GM19455 (cell line): ENCODE data around the gene DTNBP1.

ENCODE experiments used
- ATAC-seq: cut with Tn5 transposase; IDR thresholded peaks from one replicate; pipeline ENCODE4 v1.9.1; 2021; ENCODE audit not compliant: unreplicated experiment

The DTNBP1 gene

DNA sequence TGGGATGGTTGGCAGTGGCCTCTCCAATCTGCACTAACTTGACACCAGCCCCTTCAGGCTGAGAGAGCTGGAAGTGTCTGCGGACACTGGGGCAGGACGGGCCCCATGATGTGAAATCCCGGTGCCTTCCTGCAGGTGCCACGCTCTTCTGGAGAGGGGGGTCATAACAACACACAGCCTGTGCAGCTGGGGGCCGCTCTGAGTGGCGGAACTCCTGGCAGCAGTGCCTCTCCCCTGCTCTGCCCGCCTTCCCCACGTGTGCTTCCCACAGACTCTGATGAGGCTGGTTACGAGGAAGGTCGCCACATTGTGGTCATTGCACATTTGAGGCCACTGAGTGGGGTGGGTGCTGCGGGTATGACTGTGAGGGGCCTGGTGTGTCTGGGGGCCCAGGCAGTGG is 145.2 kb downstream of the DTNBP1 start:
- no peak for ATAC-seq

DNA sequence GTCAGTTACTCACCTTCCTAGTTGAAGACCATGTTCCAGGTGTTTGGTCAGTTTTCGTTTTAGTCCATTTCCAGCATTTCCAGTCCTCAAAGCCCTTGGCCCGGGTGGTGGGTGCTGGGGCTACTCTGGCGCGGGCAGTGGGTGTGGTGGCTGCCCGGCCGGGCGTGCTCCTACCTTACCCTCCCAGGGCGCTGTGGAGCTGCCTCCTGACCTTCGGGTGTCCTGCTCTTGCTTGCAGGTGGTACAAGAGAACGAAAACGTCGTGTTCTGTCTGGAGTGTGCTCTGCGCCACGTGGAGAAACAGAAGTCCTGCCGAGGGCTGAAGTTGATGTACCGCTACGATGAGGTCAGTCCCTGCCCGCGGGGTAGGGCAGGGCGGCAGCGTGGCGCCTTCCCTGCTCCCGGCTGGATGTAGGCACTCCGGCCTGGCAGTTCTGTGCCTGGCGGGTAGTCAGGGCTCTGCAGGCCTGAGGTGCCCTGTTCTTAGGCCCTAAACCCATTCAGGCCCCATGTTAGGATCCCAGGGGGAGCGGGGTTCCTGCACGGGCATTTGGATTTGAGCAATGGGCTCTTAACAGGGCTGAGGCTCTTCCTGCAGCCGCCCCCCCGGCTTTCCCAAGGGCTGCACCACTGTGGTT is 145.8 kb downstream of the DTNBP1 start:
- no peak for ATAC-seq

DNA sequence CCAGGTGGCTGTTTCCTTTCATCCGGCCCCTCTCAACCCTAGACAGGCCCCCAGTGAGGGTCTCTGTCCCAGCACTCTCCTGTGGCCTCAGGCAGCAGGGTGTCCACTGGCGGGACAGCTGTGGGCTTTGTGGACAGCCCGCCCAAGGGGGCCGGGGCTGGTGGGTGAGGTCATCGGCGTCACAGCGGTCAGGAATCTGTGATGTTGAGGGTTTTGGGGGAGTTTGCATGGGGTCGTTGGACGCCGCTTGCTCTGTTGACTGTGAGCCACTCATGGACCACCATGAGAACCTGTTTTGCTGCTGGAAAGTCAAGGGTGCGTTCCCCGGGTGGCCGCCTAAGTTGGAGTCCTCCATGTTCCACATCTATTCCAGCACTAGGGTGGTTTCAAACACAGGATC is 146.4 kb downstream of the DTNBP1 start:
- ATAC-seq, result no peak

DNA sequence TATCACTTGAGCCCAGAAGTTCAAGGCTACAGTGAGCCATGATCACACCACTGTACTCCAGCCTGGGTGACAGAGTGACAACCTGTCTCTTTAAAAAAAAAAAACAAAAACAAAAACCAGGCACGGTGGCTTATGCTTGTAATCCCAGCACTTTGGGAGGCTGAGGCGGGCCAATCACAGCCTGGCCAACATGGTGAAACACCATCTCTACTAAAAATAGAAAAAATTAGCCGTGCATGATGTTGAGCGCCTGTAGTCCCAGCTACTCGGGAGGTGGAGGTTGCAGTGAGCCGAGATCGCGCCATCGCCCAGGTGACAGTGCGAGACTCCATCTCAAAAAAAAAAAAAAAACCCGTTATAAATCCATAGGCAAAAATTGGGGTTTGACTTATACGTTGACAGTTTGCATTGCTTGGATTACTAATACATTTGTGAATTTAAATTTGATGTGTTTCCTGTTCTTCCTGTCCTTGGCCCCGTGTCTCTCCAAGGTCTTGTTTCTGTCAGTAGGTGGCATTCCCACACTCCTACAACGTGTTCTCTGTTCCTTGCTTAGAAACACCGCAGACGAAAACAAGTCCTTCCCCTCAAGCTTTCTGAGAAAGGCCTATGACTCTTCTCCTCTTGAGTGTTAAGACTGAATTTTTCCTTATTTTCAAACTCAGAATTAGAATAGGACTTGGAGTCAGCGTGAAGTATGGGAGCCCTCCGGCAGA is 147.0 kb downstream of the DTNBP1 start:
- ATAC-seq, result no peak

DNA sequence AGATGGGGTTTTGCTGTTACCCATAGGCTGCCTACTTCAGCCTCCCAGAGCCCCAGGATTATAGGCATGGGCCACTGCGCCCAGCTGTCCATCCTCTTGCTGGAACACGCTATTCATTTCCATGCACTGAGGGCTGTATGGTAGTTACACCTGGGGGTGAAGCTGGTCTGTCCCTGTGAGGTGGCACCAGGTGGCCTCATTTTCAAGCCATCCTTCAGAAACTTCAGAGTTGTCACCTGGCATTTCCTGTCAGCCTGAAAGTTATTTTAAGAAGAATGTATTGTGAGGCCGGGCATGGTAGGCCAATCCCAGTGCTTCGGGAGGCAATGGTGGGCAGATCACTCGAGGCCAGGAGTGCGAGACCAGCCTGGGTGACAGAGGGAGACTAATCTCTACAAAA is 147.6 kb downstream of the DTNBP1 start:
- ATAC-seq, result no peak

DNA sequence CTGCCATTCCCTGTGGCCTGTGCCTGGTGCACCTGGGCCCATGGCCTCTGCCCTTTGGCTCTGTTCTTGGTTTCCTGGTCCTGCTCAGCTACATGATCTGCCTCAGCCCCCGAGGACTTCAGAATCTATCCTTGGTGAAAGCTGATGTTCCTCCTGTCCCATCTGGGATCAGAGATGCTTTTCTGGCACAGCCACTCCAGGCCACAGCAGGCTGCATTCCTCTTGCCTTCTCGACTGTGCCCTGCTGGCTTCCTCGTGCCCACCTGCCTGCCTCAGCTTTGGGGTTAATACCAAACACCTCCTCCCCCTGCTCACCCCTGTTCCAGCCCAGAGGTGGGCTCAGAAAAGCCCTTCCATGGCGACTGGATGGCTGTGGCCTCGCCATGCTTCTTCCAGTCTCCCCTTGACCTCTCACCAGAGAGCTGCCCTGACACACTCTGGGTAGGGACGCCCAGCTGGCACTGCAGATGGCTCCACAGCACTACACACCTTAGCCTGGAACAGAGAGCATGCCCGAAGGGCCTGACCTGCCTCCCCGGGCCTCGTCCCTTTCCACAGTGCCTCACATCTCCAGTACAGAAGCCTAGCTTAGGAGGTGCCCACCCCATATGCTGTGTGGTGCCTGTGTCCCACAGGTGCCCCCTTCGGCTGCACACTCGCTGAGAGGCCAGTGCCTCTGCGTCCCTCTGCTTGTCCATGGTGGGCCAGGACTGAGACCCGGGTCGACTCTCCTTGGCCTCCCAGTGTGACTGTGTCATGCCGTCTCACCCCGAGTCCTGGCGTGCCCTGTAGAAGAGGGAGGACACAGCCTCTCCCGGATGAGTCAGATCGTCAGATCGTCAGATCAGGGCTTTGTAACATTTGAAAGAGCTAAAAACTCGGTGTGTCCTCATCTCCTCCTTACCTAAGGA is 148.8 kb downstream of the DTNBP1 start:
- no peak for ATAC-seq

DNA sequence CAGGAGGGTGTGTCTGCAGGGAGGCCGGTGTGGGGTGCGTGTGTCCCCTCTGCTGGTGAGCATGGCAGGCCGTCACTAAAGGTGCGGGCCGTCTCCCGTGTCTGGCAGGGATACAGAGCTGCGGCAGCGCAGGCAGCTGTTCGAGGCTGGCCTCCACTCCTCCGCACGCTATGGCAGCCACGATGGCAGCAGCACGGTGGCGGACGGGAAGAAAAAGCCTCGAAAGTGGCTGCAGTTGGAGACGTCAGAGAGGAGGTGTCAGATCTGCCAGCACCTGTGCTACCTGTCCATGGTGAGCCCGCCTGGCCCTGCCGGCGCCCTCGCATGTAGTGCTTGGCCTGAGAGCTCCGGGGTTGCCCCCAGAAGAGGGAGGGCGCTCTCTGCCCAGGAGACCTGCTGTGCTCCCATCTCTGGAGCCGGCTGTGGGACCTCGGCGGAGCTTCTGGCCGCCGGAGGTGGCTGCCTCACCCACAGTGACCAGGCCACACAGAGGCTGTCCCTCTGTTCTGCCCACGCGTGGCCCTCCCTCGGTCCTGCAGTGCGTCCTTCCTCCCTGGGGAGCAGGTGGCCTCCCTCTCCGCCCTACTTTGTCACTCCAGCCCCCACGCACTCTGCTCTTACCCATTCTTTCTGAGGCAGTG is 149.6 kb downstream of the DTNBP1 start:
- ATAC-seq, result no peak

DNA sequence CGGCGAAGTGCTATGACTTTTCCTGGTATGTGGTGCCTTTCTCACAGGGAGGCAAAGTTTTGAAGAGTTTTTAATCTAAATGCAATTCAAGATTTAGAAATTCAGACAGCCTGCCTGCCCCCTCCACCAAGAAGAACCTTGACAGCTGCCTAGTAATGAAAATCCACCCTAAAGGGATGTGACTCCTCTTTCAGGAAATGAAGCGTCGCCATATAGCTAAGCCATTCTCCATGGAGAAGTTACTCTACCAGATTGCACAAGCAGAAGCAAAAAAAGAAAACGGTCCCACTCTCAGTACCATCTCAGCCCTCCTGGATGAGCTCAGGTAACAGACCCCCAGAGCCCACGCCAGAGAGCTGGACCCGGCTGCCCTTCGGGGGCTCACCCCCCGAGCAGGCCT is 150.1 kb downstream of the DTNBP1 start:
- ATAC-seq, result no peak

DNA sequence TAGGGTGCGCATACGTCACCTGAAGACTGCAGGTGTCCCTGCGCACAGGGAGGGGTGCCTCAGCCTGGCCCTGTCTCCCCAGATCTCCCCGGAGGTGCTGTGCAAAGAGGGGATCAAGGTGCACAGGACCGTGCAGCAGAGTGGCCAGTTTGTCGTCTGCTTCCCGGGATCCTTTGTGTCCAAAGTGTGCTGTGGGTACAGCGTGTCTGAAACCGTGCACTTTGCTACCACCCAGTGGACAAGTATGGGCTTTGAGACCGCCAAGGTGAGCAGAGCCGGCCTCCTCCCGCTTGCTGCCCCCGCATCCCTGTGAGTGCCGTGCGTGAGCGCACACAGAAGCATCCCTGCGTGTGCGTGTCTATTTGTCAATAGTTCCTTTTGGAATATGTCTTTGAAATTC is 150.7 kb downstream of the DTNBP1 start:
- no peak for ATAC-seq

DNA sequence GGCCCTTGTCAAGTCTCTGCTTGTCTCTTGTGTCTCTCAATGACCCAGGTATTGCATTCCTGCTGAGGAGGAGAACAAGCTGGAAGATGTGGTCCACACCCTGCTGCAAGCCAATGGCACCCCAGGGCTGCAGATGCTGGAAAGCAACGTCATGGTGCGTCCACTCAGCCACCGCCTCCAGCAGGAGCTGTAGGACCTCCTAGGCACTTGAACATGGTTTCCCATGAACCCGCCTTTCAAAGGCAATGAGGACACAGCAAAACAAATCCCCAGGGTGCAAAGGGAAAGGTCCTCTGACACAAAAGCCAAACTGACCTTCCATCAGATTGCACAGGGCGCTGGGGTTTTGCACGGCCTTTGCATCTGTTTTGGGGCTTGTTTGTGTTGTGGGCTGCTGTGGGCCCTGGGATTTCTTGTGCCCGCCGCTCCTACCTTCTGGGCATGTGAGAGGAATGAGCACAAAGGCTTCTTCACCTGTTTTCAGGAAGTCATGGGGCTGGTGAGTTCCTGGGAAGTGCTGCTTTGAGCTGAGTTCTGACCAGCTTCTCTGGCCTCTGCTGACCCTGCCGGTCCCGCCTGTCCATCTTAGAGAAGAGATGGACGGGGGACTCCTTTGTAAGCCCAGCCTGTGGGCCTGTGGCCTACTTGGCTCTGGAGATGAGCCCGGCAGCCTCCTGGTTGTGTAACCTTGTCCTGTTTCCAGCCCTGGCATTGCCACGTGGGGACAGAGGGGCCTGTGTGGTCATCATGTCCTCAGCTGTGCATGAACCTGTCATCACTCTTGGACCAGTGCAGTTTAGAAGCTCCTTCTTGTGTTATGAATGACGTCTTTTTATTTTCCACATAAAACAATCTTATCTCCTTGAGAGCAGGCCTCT is 151.3 kb downstream of the DTNBP1 start:
- no peak for ATAC-seq

DNA sequence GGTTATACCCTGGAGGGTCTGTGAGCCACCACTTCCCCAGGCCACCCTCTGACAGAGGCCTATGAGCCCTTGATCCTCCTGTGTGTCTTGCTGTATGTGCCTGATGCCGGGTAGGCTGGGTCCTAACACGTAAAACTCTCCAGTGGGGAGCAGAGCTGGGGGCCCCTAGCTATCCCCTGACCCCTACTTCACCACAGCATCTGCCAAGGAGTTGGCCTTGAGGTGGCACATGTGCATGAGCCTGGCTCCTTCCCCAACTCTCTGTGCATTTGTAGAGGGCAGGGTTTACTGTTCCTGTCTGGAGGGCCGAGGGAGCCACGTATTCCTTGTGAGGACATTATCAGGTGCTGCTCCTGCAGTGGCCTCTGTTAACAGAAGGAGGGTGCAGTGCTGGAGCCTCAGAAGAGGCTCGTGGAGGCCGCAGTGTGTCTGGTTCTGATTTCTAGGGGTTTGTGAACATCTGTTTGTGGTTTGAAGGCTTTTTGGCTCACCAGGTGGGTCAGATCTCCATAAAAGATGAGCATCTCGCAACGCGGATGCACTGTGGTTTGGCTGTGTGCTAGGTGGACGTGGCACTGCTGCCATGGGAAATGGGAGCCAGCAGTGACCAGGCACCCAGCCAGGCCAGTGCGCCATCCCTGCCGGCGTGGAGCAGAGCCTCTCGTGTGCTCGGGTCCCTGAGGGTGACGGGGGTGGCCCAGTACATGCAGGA is 152.1 kb downstream of the DTNBP1 start:
- ATAC-seq, result no peak

DNA sequence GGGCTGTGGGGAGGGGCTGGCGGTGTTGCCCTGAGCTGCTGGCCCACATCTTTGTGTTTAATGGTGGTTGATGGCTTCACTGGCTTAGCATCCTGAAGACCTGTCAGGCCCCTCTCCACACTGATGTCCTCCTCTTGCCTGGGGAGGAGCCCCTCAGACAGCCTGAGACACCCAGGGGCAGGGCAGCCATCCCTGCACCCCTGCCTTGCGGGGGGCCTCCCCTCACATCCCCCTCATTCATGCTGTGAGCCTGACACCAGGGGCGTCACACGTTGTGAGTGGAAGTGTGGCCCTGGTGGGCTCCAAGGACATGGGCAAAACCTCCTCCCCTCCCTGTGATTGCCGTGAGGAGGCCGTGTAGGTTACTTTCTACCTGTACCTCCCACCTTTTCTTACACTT is 152.7 kb downstream of the DTNBP1 start:
- no peak for ATAC-seq

DNA sequence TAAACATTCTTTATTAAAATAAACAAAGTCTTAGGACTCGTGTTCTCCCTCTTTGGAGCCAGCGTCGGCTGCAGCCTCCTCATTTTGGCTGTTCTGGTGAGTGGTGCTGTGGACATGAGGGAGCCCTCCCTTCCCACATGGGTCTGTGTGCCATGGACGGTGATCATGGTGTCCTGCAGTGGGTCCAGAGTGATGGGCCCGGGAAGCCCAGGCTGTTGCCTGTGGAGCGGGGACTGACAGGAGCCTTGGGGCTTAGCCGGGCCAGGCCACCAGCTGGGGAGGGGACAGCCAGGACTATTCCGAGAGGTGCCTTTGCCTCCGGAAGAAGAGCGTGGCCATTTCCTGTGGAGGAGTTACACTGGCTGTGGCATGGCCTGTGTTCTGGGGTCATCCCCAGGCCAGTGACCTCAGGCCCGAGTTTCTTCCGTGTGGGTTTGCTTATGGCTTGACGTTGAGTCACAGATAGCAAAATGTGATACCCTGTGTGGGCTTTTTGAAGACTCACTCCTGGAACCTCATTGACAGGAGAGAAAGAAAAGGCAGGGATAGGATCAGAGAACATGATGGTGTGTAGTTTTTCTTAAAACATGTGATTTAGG is 153.4 kb downstream of the DTNBP1 start:
- no peak for ATAC-seq

DNA sequence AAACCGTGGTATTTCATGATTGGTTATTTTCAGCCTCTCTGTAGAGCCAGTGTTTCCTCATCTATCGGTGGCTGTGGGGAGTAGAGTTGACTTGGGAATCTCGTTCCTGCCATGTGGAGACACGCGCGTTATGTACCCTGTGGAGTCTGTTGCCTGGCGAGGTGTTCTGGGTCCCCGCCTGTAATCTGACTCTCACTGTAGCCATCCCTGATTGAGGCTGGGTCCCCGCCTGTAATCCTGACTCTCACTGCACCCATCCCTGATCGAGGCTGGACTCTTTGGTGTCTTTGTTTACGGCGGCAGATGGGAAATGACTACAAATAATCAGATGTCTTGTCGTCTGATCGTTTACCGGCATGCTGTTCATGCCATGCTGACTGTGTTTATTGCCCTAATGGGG is 153.9 kb downstream of the DTNBP1 start:
- no peak for ATAC-seq

DNA sequence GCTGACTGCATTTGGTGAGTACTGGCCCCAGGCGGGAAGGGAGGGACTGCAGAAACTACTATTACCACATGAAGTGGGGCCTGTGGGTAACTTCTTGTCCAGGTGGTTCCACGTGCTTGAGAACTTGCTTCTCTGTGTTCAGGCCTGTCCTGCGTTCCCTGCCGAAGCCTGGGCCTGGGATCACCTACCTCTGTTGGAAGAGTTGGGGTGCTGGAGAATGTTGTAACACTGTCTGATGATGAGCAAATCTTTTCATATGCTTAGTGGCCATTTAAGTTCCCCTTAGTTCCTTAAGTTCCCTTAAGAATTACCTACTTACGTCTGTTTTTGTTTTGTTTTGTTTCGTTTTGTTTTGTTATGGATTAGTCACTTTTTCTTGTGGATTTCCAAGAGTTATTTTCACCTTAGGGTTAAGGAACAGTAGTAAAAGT is 154.4 kb downstream of the DTNBP1 start:
- ATAC-seq, result no peak

DNA sequence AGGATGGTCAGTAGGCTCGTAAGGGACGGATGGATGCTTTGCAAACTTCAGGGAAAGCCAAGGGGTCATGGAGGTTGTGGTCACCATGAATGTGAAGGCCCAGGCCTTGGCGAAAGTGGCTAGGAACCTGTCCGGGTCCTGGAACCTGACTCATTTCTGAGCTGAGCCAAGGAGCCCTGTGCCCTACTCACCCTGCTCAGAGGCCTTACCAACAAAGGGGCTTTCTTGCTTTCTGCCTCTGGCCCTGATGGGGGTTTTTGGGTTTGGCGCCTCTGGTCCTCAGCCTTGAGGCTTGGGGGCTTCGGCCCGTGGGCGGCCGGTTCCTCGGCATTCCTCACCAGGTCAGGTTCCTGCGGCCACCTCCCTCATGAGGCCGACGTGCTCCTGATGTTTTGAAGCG is 155.1 kb downstream of the DTNBP1 start:
- ATAC-seq, result no peak

DNA sequence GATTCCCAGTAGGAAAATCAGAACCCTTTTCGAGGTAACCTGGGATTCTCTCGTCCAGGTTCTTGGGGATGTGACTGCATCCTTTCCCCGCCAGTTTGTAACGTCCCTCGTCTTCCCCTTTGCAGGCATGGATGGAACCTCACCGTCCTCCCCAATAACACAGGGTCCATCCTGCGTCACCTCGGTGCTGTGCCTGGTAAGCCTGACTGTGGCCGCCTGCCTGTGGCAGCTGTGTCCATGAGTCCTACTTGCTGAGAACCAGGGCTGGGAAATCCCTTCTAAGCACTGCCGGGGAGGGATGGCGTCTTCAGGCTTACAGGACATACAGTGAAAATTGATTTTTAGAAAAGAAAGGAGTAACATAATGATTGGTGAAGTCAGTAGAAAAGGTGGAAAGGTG is 155.6 kb downstream of the DTNBP1 start:
- ATAC-seq, result no peak

DNA sequence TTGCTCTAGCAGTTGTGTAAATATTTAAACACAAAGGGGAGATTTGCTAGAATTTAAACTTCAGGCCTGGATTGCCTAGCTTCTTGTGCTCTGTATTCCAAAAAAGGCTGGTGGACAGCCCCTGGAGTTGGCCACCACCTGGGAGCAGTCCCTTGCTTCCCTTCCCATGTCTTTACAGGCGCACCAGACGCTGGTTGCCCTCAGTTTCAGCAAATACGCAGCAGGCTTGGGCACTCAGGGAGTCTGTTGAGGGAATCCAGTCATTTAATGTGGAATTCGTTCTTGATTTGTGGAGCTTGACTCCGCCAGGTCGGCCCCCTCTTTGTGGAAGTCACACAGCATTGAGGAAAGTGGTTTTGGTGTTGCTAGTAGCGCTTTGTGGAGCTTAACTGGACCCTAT is 156.8 kb downstream of the DTNBP1 start:
- no peak for ATAC-seq

DNA sequence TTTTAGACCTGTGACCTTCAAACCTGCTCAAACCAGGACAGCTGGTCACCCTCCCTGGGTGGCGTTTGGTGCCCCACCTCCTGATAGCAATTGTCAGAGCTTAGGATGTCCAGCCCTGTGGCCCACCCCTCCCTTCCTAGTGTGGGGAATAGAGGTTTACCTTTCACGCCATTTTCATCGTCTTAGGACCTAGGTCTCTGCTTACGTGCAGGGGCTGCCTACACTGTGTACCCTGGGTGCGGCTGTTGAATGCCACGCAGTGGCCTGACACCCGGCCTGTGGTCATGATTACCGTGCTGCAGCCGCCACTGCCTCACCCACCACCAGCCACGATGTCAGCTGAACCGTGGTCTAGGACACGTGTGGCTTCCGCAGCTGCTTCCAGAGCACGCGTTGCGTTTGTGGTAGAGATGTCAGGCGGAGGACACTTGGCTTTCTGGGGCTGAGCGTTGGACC is 157.3 kb downstream of the DTNBP1 start:
- ATAC-seq, result no peak
